A549 treated with AZD2906 at 1 μM for 4 hours (cell line): Measurements from ENCODE around the gene LYSMD1. TPM values are rescaled to one million over a fixed set of nuclear protein-coding genes. Genes with fewer than 3 reads are reported as not detected.

Source experiments
- total RNA-seq: library from RNA; stranded (reverse); fragments of 200-300 nt; extraction: Qiagen RNA extraction; gene quantifications from 5 replicates; pipeline ENCODE4 v1.2.3, GENCODE V29; 2022

LYSMD1 gene, protein sequence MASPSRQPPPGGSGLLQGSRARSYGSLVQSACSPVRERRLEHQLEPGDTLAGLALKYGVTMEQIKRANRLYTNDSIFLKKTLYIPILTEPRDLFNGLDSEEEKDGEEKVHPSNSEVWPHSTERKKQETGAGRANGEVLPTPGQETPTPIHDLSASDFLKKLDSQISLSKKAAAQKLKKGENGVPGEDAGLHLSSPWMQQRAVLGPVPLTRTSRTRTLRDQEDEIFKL
- total RNA-seq, result 5.1 to 7.6 TPM (median 5.9 TPM) in 5 replicates

DNA sequence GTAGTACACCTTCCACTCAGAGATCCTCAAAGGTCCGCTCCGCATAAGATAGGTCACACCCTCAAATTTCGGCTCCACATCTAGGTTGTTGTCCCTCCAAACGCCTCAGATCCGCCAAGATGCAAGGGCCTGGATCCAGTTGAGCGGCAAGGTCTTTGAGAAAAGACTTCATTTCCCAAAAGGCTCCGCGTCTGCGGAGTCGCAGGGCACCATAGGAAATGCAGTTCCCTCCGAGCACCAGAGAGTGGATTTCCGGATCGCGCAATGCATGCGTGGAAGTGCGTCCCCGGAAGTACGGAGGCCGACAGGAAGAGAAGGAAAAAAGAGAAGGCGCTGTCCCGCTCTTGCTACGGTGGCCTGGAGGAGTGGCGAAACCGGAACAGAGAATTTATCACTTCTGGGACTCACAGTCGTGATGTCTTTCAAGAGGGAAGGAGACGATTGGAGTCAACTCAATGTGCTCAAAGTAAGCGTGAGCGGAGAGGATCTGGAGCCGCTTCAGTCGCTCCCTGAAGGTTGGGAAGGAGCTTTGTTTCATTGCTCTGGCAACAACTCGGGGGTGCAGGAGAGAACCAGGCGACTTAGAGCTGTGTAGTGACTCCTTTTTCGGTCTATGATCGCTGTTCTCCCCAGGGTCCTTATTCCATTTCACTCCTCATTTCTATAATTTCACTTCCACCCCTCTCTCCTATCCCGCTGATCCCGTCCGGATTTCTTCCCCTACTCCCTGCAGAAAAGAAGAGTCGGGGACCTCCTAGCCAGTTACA is at the start of gene LYSMD1, which contains the start of gene SCNM1:
Gene LYSMD1 (minus strand): TSS at position 165 of the 767 bp plus-strand sequence. CDS start 644 bp downstream, outside the sequence.
Gene SCNM1 (plus strand): TSS at position 407 of the 767 bp plus-strand sequence. CDS start 9 bp downstream, at position 416.

DNA sequence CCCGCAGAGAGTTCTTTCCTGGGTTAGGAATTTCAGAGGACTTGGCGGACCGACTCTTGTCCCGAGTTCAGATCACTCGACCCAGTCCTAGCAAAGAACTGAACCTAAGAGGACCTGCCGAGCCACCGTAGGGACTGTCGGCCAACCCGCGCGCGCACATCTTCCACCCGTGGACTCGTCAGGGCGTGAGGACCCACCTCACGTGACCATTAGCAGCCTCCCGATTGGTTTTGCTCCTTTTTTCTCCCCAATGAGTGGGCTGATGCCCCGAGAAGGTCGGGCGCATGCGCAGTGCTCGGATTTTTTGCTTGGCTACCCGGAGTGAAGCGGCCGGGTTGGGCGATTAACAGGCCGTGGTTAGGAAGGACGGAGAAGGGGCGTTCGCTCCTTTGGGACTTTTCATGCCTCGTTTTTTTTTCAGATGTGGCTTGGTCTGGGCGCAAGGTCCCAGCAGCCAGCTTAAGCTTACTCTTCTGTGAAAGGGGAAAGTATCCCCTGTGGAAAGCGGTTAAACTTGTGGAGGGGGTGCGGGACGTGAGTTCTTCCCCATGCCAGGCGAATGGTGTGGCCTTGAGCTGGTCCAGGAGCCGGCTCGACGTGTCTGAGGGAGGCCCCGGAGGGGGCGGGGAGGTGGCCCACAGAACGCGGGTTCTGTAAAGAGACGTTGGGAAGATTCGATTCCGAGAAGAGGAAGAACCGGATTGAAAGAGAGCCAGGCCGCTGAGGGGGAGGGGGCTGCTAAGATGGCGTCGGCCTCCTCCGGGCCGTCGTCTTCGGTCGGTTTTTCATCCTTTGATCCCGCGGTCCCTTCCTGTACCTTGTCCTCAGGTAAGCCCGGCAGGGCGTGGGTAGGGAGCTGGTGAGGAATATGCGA is 32.8 kb upstream of the LYSMD1 start, which contains the start of gene PIP5K1A:
Gene PIP5K1A (plus strand): TSS at position 299 of the 874 bp plus-strand sequence. CDS start 445 bp downstream, at position 744.

DNA sequence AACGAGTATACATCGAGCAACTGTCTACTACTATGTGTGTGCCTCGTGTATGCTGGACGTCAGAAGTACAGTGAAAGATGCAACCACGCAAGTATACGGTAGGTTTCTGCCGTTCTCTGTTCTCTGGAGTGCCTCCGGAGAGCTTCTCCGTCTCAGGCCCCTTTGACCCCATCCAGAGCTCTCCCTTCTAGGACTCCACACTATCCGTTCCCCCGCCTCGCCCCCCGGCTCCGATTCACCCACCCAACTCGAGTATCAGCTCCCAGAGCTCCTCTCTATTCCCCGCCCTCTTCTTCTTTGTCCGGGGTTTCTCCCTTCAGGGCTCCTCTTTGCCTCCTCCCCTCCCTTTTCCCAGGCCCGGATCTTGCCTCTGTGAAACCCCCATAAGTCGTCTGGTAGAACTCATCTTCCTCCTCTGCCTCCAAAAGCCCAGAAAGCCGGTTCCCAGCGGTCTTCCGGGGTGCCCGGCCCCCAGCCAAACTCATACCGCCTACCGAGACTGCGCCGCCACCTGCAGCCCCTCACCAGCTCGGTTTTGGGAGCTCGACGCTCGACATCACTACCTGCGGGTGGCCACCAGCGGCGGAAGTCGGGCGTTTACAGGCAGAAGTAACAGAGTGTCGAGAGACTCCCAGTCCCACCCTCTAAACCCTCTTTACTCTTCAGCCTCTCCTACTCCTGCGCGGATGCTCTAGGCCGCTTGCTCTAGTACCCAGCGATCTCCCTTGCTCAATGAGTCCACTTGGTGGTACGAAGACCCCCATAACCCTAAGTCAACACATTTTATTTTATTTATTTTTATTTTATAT is 24.1 kb upstream of the LYSMD1 start, which contains the start of gene VPS72:
Gene VPS72 (minus strand): TSS at position 561 of the 809 bp plus-strand sequence. CDS start 76 bp downstream, at position 485.

DNA sequence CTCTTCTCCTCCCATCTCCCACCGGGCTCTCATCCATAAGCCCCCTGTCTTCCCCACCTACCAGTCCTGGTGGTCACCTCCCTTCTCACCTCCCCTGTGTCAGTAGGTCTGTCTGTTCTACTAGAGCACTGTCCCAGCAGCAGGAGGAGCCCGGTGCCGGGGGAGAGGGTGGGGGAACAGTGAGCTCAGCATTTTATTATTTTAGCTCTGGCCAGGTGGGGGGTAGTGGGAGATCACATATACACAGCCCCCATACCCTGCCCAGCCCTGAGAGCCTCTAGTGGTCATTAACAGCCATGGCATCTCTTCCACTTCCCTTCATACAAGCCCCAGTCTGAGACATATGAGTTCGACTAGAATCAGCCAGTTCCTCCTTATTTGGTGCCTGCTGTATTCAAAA is 10.2 kb upstream of the LYSMD1 start, which contains the start of gene TMOD4:
Gene TMOD4 (minus strand): TSS at position 119 of the 400 bp plus-strand sequence. CDS start 1,106 bp downstream, outside the sequence.

DNA sequence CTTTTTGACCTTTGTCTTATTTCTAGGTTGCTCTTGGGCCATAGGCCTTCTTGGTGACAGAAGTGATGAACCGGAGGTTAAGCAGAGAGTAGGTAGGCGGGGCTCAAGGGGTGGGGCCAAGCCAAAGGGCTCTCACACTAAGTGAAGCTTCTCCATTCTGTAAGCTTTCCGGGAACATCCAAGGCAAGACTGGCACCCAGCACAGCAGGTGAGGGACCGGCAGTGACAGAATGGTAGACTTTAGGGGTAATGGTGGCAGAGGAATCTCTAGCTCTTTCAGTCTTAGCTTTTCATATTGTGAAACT is 9.2 kb downstream of the LYSMD1 start, which contains the start of gene TNFAIP8L2:
Gene TNFAIP8L2 (plus strand): TSS at position 135 of the 305 bp plus-strand sequence. CDS start 2,049 bp downstream, outside the sequence.

DNA sequence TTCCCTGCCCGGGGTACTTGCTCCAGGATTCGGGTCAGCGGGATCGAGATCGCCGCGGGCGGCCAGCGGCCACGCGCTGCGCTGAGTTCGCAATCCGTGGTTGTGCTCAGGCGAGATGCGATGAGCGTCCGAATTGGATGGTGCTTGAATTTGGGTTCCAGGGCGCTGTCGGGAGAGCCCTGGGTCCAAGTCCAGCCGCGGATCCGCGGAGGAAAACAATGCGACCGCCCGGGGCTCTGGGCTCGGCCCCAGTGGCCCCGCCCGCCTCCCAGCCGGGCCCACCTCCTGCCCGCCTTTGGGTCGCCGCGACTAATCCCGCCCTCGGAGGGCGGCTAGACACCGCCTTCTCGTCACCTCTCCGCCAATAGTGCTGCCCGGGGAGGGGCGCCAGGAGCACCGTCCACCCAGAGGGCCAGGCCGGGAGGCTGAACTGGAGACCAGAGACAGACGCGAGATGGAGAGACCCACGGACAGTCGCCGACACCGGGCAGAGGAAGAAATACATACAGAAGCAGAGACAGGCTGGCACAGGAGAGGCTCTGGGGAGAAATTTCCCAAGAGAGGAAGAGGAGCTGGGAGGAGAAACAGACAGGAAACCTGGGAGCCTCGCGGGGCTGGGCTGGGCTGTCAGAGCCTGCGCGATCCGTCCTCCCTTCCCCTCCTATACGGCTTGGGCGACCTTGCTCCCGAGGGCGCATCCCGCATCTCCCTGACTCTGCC is 19.1 kb downstream of the LYSMD1 start, which contains the start of gene SEMA6C:
Gene SEMA6C (minus strand): TSS at position 220 of the 720 bp plus-strand sequence. CDS start 4,010 bp downstream, outside the sequence.

Other genes starting within 250 kb of the LYSMD1 start
- 20.7 to 23.2 TPM (median 21.6 TPM) in 5 replicates for gene SETDB1, start 239.5 kb downstream of the LYSMD1 start, total RNA-seq
- gene CERS2, start 191.1 kb downstream of the LYSMD1 start, total RNA-seq, result 230 to 240 TPM (median 231 TPM) in 5 replicates
- 0.56 to 1.0 TPM (median 0.72 TPM) in 5 replicates for gene ANXA9, start 183.6 kb downstream of the LYSMD1 start, total RNA-seq
- 2.4 to 3.5 TPM (median 3.1 TPM) in 5 replicates for gene MINDY1, start 159.0 kb downstream of the LYSMD1 start, total RNA-seq
- gene PRUNE1, start 157.5 kb downstream of the LYSMD1 start, total RNA-seq, result 12.1 to 17.8 TPM (median 16.5 TPM) in 5 replicates
- 0.04 to 0.16 TPM (median 0.15 TPM) in 5 replicates for gene BNIPL, start 129.3 kb downstream of the LYSMD1 start, total RNA-seq
- 5.4 to 7.8 TPM (median 6.7 TPM) in 5 replicates for gene C1orf56, start 118.2 kb downstream of the LYSMD1 start, total RNA-seq
- gene CDC42SE1, start 106.3 kb downstream of the LYSMD1 start, total RNA-seq, result 74.5 to 87.3 TPM (median 78.1 TPM) in 5 replicates
- 12.0 to 14.2 TPM (median 13.9 TPM) in 5 replicates for gene MLLT11, start 105.5 kb downstream of the LYSMD1 start, total RNA-seq
- 2.5 to 3.3 TPM (median 2.9 TPM) in 5 replicates for gene GABPB2, start 95.1 kb downstream of the LYSMD1 start, total RNA-seq
- gene SEMA6C, start 19.3 kb downstream of the LYSMD1 start, total RNA-seq, result 1.2 to 2.4 TPM (median 1.8 TPM) in 5 replicates
- not detected in 5 replicates for gene TNFAIP8L2, start 9.3 kb downstream of the LYSMD1 start, total RNA-seq
- 44.2 to 52.2 TPM (median 45.8 TPM) in 5 replicates for gene SCNM1, start 242 bp upstream of the LYSMD1 start, total RNA-seq
- gene TMOD4, start 10.1 kb upstream of the LYSMD1 start, total RNA-seq, result 0.24 to 0.29 TPM (median 0.28 TPM) in 3 of 5 replicates, not detected in the others
- gene VPS72, start 24.3 kb upstream of the LYSMD1 start, total RNA-seq, result 45.3 to 64.3 TPM (median 46.2 TPM) in 5 replicates
- gene PIP5K1A, start 32.6 kb upstream of the LYSMD1 start, total RNA-seq, result 49.3 to 62.2 TPM (median 52.8 TPM) in 5 replicates
- gene PSMD4, start 88.8 kb upstream of the LYSMD1 start, total RNA-seq, result 156 to 191 TPM (median 190 TPM) in 5 replicates
- gene ZNF687, start 116.4 kb upstream of the LYSMD1 start, total RNA-seq, result 12.3 to 15.7 TPM (median 13.9 TPM) in 5 replicates
- gene PI4KB, start 161.5 kb upstream of the LYSMD1 start, total RNA-seq, result 23.7 to 25.2 TPM (median 24.4 TPM) in 5 replicates
- 18.1 to 21.5 TPM (median 20.6 TPM) in 5 replicates for gene RFX5, start 181.3 kb upstream of the LYSMD1 start, total RNA-seq
- 6.4 to 8.5 TPM (median 7.8 TPM) in 5 replicates for gene SELENBP1, start 206.8 kb upstream of the LYSMD1 start, total RNA-seq
- 352 to 444 TPM (median 418 TPM) in 5 replicates for gene PSMB4, start 233.7 kb upstream of the LYSMD1 start, total RNA-seq